PC-9 (cell line): ENCODE data around the gene FBXO44.

Source experiments
- EZH2 ChIP-seq: fragments of 200-600 bp; sonication (generic); IDR thresholded peaks from 2 replicates; pipeline ENCODE4 v1.8.0; 2017; ENCODE audit warnings: antibody characterized with exemption, low read depth
- TF ChIP-seq, protein P1 (sequence below): fragments of 200-600 bp; sonication (generic); conservative IDR thresholded peaks from 2 replicates; pipeline ENCODE4 v1.6.1; 2017; ENCODE audit warnings: mixed run types, antibody characterized with exemption, mild to moderate bottlenecking, moderate library complexity

DNA sequence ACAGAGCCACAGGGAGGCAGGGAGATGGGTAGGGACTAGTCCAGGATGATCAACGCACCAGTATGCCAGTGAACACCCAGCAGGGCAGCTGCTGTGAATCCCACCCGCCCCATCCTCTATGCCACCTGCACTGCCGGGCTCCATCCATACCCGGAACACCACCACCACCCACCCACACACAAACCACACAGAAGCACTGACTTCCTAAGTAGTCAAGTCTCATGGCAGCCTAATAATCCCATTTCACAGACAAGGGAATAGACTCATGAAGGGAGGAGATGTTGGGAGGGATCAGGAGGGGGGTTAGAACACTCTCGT is 43.2 kb downstream of the FBXO44 start:
- TF ChIP-seq, protein P1, sequence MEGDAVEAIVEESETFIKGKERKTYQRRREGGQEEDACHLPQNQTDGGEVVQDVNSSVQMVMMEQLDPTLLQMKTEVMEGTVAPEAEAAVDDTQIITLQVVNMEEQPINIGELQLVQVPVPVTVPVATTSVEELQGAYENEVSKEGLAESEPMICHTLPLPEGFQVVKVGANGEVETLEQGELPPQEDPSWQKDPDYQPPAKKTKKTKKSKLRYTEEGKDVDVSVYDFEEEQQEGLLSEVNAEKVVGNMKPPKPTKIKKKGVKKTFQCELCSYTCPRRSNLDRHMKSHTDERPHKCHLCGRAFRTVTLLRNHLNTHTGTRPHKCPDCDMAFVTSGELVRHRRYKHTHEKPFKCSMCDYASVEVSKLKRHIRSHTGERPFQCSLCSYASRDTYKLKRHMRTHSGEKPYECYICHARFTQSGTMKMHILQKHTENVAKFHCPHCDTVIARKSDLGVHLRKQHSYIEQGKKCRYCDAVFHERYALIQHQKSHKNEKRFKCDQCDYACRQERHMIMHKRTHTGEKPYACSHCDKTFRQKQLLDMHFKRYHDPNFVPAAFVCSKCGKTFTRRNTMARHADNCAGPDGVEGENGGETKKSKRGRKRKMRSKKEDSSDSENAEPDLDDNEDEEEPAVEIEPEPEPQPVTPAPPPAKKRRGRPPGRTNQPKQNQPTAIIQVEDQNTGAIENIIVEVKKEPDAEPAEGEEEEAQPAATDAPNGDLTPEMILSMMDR: no peak
- no peak for TF ChIP-seq EZH2
